ENCODE measurements around the gene PPY. TPM values are rescaled to one million over a fixed set of nuclear protein-coding genes. Genes with fewer than 3 reads are reported as not detected.
"Not testable (repeated sequence)": the region's sequence is repeated elsewhere in the genome, so short reads cannot be mapped to it uniquely, and the experiment has no call there.

Gene PPY, protein sequence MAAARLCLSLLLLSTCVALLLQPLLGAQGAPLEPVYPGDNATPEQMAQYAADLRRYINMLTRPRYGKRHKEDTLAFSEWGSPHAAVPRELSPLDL
- not detected in 2 replicates for total RNA-seq

DNA sequence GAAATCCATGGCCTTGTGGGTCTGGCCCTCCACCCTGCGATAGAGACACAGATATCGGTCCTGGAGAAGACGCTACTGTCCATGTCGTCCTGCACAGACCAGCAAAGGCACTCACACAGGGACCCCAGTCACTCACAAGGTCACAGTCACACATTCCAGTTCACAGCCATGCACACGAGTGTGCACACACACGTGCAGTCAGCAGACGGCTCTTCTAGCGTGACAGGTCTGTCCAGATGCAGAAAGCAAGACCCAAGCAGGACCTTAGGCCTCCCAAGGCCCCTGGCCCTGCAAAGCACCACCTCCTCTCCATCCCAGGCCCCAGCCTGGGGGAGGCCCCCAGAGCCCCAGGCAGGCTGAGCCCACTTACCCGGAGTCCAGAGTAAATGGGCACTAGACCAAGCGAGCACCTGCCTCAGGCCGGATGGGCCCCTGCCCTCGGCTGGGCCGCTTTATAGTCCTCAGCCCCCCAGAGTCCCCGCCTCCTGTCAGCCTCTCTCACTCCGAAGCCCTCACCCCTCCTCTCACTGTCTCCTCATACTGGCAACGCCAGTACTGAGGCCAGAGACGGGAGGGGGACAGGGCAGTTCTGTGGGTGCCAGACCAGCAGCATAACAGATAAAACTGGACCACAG lies at the start of gene PPY:
TSS of gene PPY (minus strand) at position 426 of the 635 bp plus-strand sequence. CDS start 822 bp downstream, outside the sequence.
- intact Hi-C loops (cut with micrococcal nuclease) = no loop called here

DNA sequence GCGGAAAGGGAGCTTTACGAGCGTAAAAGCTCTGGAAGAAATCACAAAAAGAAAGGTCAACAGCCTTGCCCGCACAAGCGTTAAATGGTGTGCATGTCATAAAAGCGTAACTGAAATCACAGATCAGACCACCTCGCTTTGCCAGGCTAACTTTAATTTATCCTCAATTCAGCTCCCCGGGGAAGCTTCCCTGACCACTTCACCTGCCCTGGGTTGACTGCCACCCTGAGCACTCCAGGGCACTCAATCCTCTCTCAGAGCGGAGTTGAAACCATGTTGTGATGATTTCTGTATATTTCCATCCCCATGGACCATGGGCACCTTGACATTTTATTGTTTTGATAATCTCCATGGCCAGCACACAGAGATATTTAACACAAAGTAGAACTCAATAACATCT lies 46.0 kb upstream of the PPY start:
- intact Hi-C loops (cut with micrococcal nuclease) = no loop called here

DNA sequence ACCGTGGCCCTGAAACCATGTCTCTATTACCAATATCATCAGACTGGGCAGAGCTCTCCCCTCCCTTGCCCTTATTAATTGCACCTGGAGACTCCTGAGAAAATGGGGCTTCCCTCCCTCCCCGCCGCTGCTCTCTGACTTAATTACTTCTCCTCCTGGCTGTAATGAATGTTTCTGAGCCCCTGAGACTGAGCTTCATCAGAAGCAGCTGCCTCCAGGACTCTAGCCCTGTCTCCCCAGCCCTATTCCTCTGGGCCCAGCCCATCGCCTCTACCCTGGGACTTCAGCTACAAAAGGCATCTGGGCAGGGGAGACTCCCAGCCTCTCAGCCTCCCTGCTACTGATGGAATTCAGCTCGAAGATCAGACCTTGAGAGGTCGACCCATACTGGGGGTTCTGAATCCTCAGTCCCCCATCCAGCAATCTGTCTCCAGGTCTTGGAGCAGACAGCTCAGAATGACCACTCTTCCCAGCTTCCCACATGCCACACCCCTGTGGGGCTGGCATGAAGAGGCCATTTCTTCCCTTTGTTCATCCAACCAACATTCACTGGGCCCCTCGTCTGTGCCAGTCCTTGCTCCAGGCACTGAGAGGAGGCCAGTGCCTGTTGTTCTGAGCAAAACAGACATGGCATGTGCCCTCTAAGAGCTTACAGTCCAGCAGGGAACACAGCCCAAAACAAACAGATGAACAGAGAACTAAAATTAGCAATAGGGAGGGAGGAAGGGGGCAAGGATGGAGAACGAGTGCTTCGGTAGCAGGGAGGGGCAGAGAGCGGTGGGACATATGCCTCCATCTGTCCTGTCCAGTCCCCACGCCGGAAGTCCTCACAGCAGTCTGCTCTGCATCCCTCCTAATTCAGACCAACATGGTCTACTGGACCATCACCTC lies 45.1 kb upstream of the PPY start:
- intact Hi-C loops (cut with micrococcal nuclease) = no loop called here

DNA sequence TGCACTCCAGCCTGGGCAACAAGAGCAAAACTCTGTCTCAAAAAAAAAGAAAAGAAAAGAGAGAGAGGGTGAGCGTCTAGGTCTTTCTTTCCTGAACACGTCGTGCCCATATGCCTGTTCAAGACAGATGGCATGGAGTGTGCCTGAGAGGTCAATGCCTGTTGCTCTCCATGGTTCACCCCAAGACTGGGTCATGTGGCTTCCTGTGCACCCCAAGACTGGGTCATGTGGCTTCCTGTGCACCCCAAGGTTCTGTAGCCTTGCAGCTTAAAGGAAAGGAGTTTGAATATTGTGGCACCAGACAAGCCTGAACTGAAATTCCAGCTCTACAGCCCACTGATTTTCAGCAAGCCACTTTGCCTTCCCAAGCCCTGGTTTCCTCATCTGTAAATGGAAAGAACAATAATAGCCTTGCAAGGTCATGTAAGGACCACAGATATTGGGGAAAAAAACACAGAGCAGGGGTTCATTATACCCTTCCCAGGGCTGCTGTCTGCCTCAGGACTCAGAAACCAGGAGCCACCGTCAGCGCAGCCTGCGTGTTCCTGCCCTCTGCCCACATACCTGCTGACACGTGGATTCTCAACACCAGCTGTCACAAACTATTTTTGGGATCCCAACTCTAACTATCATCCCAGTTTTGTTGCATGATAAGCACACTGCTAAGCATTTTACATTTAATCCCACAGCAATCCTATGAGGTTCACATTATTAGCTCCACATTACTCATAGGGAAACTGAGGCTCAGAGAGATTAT lies 44.1 kb upstream of the PPY start:
- intact Hi-C loops (cut with micrococcal nuclease) = no loop called here

DNA sequence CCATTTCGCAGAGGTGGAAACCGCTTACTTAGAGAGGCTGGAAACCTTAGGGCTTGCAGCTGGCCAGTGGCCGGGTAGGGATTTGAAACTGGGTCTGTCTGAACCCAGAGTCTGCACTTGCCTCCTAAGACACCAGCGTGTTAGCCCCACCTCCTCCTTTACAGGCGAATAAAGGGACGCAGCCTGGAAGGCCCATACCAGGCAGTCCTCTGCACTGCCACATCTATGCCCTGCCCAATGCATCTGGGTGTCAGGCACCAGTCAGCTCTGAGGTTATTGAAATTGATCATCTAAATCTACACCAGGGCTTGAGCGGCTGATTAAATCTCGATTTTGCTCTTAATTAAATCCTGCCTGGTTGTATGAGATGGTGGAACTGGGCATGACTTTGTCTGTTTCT lies 42.2 kb upstream of the PPY start:
- intact Hi-C loops (cut with micrococcal nuclease) = no loop called here

DNA sequence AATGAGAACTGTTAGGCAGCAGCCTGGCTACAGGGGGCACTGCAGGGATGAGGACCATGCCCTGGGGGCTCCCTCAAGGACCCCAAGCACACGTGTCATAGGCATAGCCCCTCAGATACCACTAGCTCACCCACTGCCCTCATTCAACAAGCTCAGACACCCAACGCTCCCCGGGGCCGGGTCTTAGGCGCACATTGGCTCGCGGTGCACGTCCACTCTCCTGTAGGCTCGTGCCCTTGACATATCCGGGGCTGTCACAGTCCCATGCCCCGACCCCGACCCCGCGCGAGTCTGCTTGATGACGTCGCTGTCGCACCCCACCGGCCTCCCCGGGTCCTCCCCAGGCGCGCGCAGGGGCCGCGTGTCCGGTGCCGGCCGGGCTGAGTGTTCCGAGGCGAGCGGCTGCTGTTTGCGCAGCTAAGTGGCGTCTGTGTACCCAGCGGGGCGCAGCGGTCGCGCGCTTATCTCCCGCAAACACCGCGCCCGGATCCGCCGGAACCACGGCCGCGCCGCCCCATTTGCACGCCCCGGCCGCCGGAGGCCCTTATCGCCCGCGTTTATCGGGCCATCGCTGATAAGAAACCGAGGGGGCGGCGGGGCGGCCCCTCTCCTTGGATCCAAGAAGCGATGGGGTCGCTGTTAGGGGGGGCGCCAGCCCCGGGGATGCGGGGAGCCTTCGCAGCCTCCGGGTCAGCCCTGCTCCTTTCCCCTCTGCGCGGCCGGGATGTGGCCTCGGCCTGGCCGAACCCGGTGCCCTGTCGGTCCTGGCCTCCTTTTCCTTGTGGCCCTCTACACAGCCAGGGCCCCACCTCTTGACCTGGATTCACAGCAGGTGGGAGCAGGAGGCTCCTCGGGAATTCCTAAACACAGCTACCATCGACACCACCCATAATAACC lies 41.5 kb upstream of the PPY start:
- intact Hi-C loops (cut with micrococcal nuclease) = no loop called here

DNA sequence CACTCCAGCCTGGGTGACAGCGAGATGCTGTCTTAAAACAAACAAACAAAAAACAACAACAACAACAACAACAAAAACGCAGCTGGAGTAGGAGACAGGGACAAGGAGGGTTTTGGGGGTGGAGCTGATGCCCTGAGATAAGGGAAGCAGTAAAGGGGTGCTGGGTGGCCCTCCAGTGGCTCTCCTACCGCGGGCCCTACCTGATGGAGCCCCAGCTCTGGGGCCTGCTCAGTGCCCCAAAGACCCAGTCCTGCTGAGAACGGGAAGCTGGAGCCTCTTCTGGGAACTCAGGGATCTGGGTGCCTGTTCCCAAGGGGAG lies 40.9 kb upstream of the PPY start:
- intact Hi-C loops (cut with micrococcal nuclease) = no loop called here

DNA sequence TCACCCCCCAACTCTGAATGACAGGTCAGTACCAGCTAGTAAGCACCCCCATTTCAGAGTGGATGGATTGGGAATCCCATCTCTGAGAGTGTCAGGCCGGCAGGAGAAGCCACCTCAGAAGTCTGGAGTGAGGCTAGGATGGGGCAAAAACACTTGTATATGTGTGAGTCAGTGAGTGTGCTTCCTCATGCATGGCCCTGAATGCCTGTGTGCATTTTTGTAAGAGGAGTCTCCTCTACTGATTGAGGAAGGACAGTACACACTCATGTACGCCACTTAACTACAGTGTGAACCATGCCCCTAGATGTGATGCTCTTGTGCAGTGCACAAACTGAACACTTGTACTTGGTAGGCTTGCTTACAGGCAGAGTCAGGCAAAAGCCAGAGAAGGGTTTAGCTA lies 39.9 kb upstream of the PPY start:
- intact Hi-C loops (cut with micrococcal nuclease) = no loop called here

DNA sequence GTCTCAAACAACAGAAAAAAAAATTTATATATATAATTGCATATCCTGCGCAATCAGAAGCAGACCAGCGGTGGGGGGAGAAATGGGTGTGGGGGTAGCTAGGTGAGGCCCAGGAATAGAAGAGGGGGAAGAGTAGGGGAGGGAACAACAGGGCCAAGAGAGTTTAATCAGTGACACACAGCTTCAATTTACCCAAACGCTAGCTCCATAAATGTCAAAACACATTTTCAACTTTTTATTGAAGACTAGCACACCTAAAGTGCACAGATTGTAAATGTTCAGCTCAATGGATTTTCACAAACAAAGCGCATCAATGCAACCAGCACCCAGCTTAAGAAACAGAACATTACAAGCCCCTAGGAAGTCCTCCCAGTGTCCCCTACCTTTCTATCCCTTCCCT lies 37.4 kb upstream of the PPY start:
- intact Hi-C loops (cut with micrococcal nuclease) = no loop called here

DNA sequence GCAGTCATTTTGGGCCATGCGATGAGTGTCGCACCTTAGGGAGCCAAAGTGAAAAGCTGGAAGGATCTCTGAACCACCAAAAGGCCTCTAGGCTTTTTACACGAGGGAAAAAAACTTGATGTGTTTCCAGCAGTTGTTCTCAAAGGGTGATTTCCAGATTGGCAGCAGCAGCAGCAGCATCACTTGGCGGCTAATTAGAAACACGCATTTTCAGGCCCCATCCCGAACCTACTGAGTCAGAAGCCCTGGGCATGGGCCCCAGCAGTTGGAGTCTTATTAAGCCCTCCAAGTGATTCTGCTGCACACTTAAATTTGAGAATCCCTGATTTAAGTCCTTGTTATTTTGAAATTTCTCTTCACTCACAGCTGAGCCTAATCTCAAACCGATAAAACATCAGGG lies 36.7 kb upstream of the PPY start:
- intact Hi-C loops (cut with micrococcal nuclease) = no loop called here

DNA sequence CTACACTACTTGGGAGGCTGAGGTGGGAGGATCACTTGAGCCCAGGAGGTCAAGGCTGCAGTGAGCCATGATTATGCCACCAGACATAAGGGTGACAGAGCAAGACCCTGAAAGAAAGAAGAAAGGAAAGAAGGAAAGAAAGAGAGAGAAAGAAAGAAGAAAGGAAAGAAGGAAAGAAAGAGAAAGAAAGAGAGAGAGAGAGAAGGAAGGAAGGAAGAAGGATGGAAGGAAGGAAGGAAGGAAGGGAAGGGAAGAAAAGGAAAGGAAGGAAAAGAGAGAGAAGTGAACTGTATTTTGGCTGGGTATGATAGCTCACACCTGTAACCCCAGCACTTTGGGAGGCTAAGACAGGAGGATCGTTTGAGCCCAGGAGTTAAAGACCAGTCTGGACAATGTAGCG lies 35.8 kb upstream of the PPY start:
- intact Hi-C loops (cut with micrococcal nuclease) = no loop called here

DNA sequence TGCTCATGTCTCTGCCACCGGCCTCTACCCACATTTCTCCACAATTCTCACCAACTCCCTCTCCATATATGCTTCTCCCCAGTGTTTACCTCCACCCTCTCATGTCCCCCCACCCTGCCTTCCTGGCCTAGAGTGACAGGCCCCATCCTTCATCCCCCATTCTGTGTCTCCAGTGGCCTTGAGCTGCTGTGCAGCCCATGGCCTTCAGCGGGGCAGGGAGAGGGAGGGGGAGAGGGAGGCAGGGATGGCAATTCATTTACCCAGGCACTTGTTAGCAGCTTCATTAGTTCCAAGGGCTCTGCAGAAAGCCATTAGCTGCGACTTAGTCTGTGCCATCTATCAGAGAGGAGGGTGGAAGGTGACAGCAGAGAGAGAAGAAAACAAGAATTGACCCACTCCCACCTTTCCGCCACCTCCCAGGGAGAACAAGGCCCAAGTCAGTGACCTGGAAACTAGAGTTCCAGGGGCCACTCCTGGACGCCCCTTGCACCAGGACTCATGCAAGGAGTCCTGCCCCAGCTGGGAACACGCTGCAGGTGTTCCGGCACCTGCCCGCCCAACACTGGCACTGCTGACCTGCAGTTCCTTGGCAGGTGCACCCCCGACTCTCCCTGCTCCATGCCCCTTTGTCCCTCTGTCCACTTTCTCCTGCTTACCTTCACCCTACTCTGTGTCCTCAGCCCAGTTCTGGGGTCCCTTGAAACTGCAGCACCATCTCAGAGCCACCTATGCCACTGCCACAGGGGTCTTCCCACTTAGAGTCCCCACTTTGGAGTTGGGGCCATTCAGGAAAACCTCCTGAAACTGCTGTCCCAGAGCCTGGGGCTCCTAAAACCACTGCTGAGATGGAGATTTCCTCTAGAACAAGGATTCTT lies 34.9 kb upstream of the PPY start:
- intact Hi-C loops (cut with micrococcal nuclease) = no loop called here

DNA sequence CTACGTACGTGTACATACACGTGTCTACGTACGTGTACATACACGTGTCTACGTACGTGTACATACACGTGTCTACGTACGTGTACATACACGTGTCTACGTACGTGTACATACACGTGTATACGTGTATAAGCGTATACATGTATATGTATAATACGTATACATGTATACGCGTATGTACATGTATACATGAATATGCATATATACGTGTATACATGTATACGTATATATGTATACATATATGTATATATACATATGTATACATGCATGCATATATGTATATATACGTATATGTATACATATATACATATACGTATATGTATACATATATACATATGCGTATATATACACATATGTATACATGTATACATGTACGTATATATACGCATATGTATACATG lies 33.6 kb upstream of the PPY start:
- intact Hi-C loops (cut with micrococcal nuclease) = no loop called here

DNA sequence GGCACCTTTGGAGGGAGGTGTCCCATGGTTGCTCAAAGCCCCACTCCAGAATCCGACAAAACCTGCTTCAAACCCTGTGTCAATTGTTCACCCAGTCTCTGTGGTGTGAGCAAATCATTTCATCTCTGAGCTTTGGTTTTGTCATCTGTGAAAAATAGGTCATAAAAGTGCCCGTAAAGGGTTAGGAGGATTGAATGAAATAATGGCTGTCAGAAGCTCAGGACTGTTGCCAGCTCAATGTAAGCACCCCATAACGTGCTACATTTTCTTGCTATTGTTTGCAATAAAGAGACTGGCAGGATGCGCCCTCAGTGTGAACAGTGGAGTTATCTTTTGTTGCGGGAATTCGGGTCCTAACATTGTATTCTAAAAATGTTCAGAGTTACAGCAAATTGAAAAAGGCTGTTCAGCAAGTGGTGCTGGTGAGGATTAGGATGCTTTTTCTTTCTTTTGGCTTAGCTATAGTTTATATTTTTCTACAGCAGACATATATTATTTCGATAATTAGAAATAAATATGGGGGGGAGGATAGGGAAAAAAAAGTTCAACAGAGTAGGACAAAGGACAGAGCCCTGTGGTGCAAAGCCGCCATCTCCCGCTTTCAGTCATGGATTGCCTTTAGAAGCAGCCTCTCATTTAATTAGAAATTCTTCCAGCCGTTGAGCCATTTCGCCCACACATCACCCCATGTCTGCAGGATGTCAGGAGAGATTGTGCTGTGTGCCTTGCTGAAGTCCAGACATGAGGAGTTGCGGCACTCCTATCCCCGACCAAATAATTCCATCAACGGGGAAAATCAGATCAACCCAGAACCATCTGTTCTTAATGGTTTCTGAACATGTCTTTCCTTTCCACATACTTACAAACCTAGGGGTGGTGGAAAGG lies 32.3 kb upstream of the PPY start:
- intact Hi-C loops (cut with micrococcal nuclease) = no loop called here

DNA sequence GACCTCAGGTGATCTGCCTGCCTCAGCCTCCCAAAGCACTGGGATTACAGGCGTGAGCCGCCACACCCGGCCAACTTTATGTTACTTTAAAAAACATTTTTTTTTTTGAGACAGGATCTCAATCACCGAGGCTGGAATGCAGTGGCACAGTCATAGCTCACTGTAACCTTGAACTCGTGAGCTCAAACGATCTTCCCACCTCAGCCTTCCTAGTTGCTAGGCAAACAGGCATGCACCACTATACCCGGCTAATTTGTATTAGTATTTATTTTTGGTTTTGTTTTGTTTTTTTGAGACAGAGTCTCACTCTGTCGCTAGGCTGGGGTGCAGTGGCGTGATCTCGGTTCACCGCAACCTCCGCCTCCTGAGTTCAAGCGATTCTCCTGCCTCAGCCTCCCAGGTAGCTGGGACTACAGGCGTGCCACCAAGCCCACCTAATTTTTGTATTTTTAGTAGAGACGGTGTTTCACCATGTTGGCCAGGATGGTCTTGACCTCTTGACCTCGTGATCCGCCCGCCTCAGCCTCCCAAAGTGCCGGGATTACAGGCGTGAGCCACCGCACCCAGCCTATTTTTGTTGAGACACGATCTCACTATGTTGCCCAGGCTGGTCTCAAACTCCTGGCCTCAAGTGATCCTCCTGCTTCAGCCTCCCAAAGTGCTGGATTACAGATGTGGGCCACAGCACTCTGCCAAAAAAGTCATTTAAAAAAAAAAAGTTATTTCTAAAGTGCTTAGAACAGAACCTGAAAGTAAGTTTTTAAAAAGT lies 30.4 kb upstream of the PPY start:
- intact Hi-C loops (cut with micrococcal nuclease) = not testable (repeated sequence)

DNA sequence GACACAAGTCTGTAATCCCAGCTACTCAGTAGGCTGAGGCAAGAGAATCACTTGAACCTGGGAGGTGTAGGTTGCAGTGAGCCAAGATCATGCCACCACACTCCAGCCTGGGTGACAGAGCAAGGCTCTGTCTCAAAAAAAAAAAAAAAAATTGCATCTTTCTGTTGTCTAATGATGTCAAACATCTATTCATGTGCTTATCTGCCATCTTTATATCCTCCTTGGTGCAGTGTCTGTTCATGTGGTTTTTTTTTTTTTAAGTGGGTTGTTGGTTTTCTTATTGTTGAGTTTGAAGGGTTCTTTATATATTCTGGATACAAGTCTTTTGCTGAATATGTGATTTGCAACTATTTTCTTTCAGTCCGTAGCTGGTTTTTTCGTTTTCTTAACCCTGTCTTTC lies 29.2 kb upstream of the PPY start:
- intact Hi-C loops (cut with micrococcal nuclease) = not testable (repeated sequence)

DNA sequence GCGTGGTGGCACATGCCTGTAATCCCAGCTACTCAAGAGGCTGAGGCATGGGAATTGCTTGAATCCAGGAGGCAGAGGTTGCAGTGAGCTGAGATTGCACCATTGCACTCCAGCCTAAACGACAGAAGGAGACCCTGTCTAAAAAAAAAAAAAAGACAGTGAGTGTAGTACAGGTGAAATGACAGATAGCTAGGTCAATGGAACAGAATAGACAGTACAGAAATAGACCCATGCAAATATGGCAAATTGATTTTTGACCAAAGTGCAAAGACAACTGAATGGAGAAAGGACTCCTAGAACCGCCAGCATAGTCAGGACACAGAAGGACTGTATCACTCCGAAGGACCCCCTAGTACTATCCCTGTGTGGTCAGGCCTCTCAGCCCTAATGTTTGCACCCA lies 28.1 kb upstream of the PPY start:
- intact Hi-C loops (cut with micrococcal nuclease) = no loop called here

DNA sequence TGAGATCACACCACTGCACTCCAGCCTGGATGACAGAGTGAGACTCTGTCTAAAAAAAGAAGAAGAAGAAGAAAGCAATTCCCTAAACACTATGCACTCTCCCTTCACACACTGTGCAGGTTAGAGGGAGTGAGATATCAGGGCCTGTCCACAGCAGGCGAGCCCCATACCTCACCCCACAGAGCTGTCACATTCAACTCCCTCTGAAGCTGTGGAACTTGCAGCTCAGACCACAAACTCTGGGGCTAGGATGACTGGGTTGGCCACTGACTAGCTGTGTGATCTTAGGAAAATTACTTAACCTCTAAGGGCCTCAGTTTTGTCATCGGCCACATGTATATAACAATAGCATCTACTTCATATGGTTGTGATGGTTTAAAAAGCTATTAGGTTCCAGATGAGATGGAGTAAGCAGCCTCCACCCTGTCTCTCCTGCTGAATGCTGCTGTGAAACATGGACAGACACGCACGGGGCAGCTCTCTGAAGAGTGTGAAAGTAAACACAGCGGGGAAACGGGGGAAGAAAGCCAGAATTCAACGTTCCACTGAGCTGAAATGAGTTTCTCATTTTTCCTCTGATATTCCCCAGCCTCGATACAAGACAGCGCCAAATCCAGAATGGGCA lies 25.1 kb upstream of the PPY start:
- intact Hi-C loops (cut with micrococcal nuclease) = no loop called here

Data from T-helper 1 cell treated with Interleukin-12 subunit alpha and Interleukin-12 subunit beta and Interleukin-4 antibody, amounts not matched to agents 30 ng/mL and 1 ng/mL, for 36 hours (primary cell).